Measurements from ENCODE around the gene HMGA1.
A peak's percentile ranks its signal among the peaks of the same experiment; 100 is the strongest.
"Not testable (repeated sequence)": the region's sequence is repeated elsewhere in the genome, so short reads cannot be mapped to it uniquely, and the experiment has no call there.

Gene HMGA1

DNA sequence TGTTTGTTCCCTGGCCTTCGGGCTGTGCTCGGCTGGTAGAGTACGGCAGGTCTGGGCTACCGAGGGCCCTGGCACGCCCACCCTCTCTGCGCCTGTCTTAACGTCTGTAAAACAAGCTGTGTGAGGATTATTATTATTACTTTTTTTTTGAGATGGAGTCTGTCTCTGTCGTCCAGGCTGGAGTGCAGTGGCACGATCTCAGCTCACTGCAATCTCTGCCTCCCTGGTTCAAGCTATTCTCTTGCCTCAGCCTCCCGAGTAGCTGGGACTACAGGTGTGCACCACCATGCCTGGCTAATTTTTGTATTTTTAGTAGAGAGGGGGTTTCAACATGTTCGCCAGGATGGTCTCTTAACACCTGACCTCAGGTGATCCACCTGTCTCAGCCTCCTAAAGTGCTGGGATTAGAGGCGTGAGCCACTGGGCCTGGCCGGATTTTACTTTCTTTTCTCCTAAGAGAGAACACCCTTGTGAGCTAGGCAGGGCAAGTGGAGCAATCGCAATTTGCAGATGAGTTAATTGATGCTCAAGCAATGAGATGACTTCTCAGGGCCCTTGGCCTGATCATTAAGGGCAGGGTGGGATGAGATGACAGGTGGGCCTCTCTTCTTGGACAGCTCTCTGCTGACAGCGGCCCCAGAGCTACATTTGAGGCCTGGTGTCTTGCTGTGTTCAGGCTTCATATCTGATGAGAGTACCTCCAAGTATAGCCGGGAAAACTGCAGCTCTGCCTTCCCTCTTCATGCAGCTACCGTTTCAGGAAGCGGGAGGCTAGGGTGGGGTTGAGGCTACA lies 13.0 kb downstream of the HMGA1 start:
- DNase-seq (ENCODE audit: low read depth): no peak
- H3K4me3 ChIP-seq (ENCODE audit: low read depth, low read length): peak overlapping the region; percentile 56
- TF ChIP-seq, protein P1, sequence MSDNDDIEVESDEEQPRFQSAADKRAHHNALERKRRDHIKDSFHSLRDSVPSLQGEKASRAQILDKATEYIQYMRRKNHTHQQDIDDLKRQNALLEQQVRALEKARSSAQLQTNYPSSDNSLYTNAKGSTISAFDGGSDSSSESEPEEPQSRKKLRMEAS (IDR thresholded peaks at IDR 0.05; ENCODE audit: low read depth, low read length): no peak
- TF ChIP-seq, protein P2, sequence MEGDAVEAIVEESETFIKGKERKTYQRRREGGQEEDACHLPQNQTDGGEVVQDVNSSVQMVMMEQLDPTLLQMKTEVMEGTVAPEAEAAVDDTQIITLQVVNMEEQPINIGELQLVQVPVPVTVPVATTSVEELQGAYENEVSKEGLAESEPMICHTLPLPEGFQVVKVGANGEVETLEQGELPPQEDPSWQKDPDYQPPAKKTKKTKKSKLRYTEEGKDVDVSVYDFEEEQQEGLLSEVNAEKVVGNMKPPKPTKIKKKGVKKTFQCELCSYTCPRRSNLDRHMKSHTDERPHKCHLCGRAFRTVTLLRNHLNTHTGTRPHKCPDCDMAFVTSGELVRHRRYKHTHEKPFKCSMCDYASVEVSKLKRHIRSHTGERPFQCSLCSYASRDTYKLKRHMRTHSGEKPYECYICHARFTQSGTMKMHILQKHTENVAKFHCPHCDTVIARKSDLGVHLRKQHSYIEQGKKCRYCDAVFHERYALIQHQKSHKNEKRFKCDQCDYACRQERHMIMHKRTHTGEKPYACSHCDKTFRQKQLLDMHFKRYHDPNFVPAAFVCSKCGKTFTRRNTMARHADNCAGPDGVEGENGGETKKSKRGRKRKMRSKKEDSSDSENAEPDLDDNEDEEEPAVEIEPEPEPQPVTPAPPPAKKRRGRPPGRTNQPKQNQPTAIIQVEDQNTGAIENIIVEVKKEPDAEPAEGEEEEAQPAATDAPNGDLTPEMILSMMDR (IDR thresholded peaks at IDR 0.05; ENCODE audit: low read depth, low read length): no peak
- TF ChIP-seq MYC (IDR thresholded peaks at IDR 0.05; ENCODE audit: low read depth, low read length): no peak
- no peak for TF ChIP-seq POLR2A (IDR thresholded peaks at IDR 0.05; ENCODE audit: extremely low read depth, insufficient read length)

DNA sequence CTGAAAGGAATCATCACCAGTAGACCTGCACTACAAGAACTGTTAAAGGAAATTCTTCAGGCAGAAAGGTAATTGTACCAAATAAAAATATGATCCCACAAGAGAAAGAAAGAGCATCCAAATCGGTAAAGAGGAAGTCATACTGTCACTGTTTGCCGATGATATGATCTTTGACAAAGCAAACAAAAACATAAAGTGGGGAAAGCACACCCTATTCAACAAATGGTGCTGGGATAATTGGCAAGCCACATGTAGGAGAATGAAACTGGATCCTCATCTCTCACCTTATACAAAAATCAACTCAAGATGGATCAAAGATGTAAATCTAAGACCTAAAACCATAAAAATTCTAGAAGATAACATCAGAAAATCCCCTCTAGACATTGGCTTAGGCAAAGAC lies 15.7 kb downstream of the HMGA1 start:
- not testable (repeated sequence) for DNase-seq (ENCODE audit: low read depth); H3K4me3 ChIP-seq (ENCODE audit: low read depth, low read length)

DNA sequence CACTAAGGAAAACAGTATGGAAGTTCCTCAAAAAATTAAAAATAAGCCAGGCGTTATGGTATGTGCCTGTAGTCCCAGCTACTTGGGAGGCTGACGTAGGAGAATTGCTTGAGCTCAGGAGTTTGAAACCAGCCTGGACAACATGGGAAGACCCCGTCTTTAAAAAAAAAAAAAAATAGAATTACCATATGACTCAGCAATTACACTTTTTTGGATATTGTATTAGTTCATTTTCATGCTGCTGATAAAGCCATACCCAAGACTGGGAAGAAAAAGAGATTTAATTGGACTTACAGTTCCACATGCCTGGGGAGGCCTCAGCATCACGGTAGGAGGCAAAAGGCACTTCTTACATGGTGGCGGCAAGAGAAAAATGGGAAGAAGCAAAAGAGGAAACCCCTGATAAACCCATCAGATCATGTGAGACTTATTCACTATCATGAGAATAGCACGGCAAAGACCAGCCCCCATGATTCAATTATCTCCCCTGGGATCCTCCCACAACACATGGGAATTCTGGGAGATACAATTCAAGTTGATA lies 22.9 kb downstream of the HMGA1 start:
- no peak for DNase-seq (ENCODE audit: low read depth)
- no peak for TF ChIP-seq MYC (IDR thresholded peaks at IDR 0.05; ENCODE audit: low read depth, low read length)
- TF ChIP-seq, protein P1 (IDR thresholded peaks at IDR 0.05; ENCODE audit: low read depth, low read length): no peak
- TF ChIP-seq, protein P2 (IDR thresholded peaks at IDR 0.05; ENCODE audit: low read depth, low read length): no peak
- TF ChIP-seq POLR2A (IDR thresholded peaks at IDR 0.05; ENCODE audit: extremely low read depth, insufficient read length): no peak
- no peak overlapping the region for H3K4me3 ChIP-seq (ENCODE audit: low read depth, low read length)

DNA sequence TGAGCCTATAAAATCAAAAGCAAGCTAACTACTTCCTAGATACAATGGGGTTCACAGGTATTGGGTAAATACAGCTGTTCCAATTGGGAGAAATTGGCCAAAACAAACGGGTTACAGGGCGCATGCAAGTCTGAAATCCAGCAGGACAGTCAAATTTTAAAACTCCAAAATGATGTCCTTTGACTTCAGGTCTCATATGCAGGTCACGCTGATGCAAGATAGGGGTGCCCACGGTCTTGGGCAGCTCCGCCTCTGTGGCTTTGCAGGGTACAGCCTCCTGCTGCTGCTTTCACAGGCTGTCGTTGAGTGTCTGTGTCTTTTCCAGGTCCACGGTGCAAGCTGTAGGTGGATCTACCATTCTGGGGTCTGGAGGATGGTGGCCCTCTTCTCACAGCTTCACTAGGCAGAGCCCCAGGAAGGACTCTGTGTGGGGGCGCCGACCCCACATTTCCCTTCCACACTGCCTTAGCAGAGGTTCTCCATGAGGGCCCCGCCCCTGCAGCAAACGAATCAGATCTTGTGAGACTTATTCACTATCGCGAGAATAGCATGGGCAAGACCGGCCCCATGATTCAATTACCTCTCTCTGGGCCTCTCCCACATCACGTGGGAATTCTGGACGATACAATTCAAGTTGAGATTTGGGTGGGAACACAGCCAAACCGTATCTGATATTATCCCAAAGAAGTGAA lies 24.0 kb downstream of the HMGA1 start:
- no peak for DNase-seq (ENCODE audit: low read depth)
- TF ChIP-seq, protein P1 (IDR thresholded peaks at IDR 0.05; ENCODE audit: low read depth, low read length): no peak
- TF ChIP-seq, protein P2 (IDR thresholded peaks at IDR 0.05; ENCODE audit: low read depth, low read length): no peak
- TF ChIP-seq POLR2A (IDR thresholded peaks at IDR 0.05; ENCODE audit: extremely low read depth, insufficient read length): no peak
- TF ChIP-seq MYC (IDR thresholded peaks at IDR 0.05; ENCODE audit: low read depth, low read length): no peak
- no peak overlapping the region for H3K4me3 ChIP-seq (ENCODE audit: low read depth, low read length)

DNA sequence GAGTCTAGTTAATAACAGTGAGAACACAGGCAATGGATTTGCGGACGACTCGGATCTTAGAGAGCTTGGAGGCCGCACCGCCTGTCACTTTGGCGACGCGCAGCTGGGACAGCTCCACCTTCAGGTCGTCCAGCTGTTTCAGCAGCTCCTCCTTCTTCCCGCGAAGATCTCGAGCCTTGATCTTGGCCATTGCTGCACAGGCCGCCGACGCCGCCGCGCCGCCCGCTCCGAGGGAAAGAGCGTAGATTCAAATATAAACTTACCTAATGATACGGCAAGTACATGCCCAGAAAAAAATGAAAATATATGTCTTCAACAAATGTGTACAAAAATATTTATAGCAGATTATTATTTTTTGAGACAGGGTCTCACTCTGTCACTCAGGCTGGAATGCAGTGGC lies 26.8 kb downstream of the HMGA1 start:
- H3K4me3 ChIP-seq (ENCODE audit: low read depth, low read length); DNase-seq (ENCODE audit: low read depth): not testable (repeated sequence)

DNA sequence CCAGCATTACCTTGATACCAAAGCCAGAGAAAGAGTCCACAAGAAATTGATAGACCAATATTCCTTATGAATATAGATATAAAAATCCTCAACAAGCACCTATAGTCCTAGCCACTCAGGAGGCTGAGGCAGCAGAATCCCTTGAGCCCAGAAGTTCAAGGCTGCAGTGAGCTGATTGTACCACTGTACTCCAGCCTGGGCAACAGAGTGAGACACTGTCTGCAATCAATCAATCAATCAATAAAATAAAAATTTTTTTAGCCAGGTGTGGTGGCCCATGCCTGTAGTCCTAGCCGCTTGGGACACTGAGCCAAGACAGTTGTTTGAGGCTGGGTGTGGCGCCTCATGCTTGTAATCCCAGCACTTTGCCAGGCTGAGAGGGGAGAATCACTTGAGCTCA lies 31.1 kb downstream of the HMGA1 start:
- TF ChIP-seq, protein P2 (IDR thresholded peaks at IDR 0.05; ENCODE audit: low read depth, low read length): no peak
- TF ChIP-seq POLR2A (IDR thresholded peaks at IDR 0.05; ENCODE audit: extremely low read depth, insufficient read length) (no peak), MYC (IDR thresholded peaks at IDR 0.05; ENCODE audit: low read depth, low read length) (no peak)
- TF ChIP-seq, protein P1 (IDR thresholded peaks at IDR 0.05; ENCODE audit: low read depth, low read length): no peak
- no peak overlapping the region for H3K4me3 ChIP-seq (ENCODE audit: low read depth, low read length)
- DNase-seq (ENCODE audit: low read depth): no peak

DNA sequence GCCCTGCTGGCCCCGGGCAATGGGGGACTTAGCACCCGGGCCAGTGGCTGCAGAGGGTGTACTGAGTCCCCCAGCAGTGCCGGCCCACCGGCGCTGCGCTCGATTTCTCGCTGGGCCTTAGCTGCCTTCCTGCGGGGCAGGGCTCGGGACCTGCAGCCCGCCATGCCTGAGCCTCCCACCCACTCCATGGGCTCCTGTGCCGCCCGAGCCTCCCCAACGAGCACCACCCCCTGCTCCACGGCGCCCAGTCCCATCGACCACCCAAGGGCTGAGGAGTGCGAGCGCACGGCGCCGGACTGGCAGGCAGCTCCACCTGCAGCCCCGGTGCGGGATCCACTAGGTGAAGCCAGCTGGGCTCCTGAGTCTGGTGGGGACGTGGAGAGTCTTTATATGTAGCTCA lies 32.5 kb downstream of the HMGA1 start:
- H3K4me3 ChIP-seq (ENCODE audit: low read depth, low read length); DNase-seq (ENCODE audit: low read depth): not testable (repeated sequence)

DNA sequence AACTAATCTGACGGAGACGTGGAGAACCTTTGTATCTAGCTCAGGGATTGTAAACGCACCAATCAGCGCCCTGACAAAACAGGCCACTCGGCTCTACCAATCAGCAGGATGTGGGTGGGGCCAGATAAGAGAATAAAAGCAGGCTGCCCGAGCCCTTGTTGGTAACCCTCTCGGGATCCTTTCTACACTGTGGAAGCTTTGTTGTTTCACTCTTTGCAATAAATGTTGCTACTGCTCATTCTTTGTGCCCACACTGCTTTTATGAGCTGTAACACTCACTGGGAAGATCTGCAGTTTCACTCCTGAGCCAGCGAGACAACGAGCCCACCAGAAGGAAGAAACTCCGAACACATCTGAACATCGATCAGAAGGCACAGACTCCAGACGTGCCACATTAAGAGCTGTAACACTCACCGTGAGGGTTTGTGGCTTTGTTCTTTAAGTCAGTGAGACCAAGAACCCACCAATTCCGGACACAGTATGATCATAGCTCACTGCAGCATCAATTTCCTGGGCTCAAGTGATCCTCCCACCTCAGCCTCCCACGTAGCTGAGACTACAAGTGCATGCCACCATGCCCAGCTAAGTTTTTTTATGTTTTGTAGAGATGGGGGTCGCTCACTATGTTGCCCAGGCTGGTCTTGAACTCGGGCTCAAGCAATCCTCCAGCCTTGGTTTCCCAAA lies 33.1 kb downstream of the HMGA1 start:
- H3K4me3 ChIP-seq (ENCODE audit: low read depth, low read length): not testable (repeated sequence)
- DNase-seq (ENCODE audit: low read depth): peak; percentile 69
